Activated naive CD4-positive, alpha-beta T cell treated with anti-CD3 and anti-CD28 coated beads, Interleukin-2, amount 50 U/mL, for 24 hours (primary cell): Measurements from ENCODE around the gene HOXB4.

Experiments used
- H3K27ac Mint-ChIP-seq: one replicate; pipeline ENCODE4 v1.8.0; 2021; ENCODE audit warnings: mild to moderate bottlenecking, mixed read lengths
- H3K27me3 Mint-ChIP-seq: one replicate; pipeline ENCODE4 v1.8.0; 2021; ENCODE audit warnings: mixed read lengths
- H3K36me3 Mint-ChIP-seq: one replicate; pipeline ENCODE4 v1.8.0; 2021; ENCODE audit warnings: mixed read lengths
- H3K4me1 Mint-ChIP-seq: one replicate; pipeline ENCODE4 v1.8.0; 2021; ENCODE audit warnings: mixed read lengths
- H3K4me3 Mint-ChIP-seq: one replicate; pipeline ENCODE4 v1.8.0; 2021; ENCODE audit warnings: mild to moderate bottlenecking, mixed read lengths
- H3K9me3 Mint-ChIP-seq: one replicate; pipeline ENCODE4 v1.8.0; 2021; ENCODE audit warnings: mixed read lengths

Gene HOXB4

GRCh38 chr17:48577946-48578615, at the start of gene HOXB4:
Gene HOXB4, minus strand, starts transcription at chr17:48578350. Its CDS starts 31 bp downstream, at chr17:48578319.
- Mint-ChIP-seq H3K27ac (peak within 1 kb of the TSS; percentile 77), H3K4me3 (peak within 1 kb of the TSS; percentile 91), H3K4me1 (peaks cover 67% of the 10 kb centered on the region), H3K36me3 (peaks cover 1% of the 10 kb centered on the region), H3K9me3 (no peaks in the 10 kb centered on the region), H3K27me3 (peaks cover 35% of the 10 kb centered on the region)

GRCh38 chr17:48627118-48627597, 49.0 kb upstream of the HOXB4 start:
- Mint-ChIP-seq H3K9me3 (no peaks in the 10 kb centered on the region), H3K27ac (no peak overlapping the region), H3K4me3 (peak overlapping the region; percentile 88), H3K4me1 (peaks cover 22% of the 10 kb centered on the region), H3K27me3 (peaks cover 53% of the 10 kb centered on the region), H3K36me3 (no peaks in the 10 kb centered on the region)

- peak within 1 kb of the TSS; percentile 88 for H3K4me3 Mint-ChIP-seq
- no peaks in the 10 kb centered on the region for H3K9me3 Mint-ChIP-seq
- peaks cover 59% of the 10 kb centered on the region for H3K27me3 Mint-ChIP-seq
- peak within 1 kb of the TSS; percentile 92 for H3K27ac Mint-ChIP-seq
- no peaks in the 10 kb centered on the region for H3K36me3 Mint-ChIP-seq
- H3K4me1 Mint-ChIP-seq, result peaks cover 22% of the 10 kb centered on the region
Observed at GRCh38 chr17:48626245-48627117, 48.3 kb upstream of the HOXB4 start, which contains the start of gene HOXB9. Gene HOXB9, minus strand, starts transcription at chr17:48626358. Its CDS starts 89 bp downstream, at chr17:48626269.

GRCh38 chr17:48625495-48626244, 47.5 kb upstream of the HOXB4 start:
- peak overlapping the region; percentile 46 for H3K27ac Mint-ChIP-seq
- H3K27me3 Mint-ChIP-seq, result peaks cover 61% of the 10 kb centered on the region
- peak overlapping the region; percentile 88 for H3K4me3 Mint-ChIP-seq
- H3K4me1 Mint-ChIP-seq, result peaks cover 22% of the 10 kb centered on the region
- H3K9me3 Mint-ChIP-seq, result no peaks in the 10 kb centered on the region
- peaks cover 2% of the 10 kb centered on the region for H3K36me3 Mint-ChIP-seq

- no peak overlapping the region for H3K27ac Mint-ChIP-seq
Observed at GRCh38 chr17:48624544-48625494, 46.7 kb upstream of the HOXB4 start.

GRCh38 chr17:48624118-48624517, 46.0 kb upstream of the HOXB4 start:
- Mint-ChIP-seq H3K4me3 (peak overlapping the region; percentile 49), H3K36me3 (peaks cover 2% of the 10 kb centered on the region), H3K27ac (no peak overlapping the region), H3K27me3 (peaks cover 58% of the 10 kb centered on the region), H3K4me1 (peaks cover 27% of the 10 kb centered on the region), H3K9me3 (no peaks in the 10 kb centered on the region)

More at GRCh38 chr17:48624544-48625494, 46.7 kb upstream of the HOXB4 start:
- H3K4me1 Mint-ChIP-seq, result peaks cover 22% of the 10 kb centered on the region
- peak overlapping the region; percentile 87 for H3K4me3 Mint-ChIP-seq
- no peaks in the 10 kb centered on the region for H3K9me3 Mint-ChIP-seq
- peaks cover 59% of the 10 kb centered on the region for H3K27me3 Mint-ChIP-seq
- H3K36me3 Mint-ChIP-seq, result peaks cover 2% of the 10 kb centered on the region

- Mint-ChIP-seq H3K27me3 (peaks cover 59% of the 10 kb centered on the region), H3K4me3 (no peak overlapping the region), H3K9me3 (no peaks in the 10 kb centered on the region), H3K4me1 (peaks cover 29% of the 10 kb centered on the region), H3K27ac (no peak overlapping the region), H3K36me3 (peaks cover 2% of the 10 kb centered on the region)
Observed at GRCh38 chr17:48623583-48623982, 45.4 kb upstream of the HOXB4 start.

- Mint-ChIP-seq H3K4me3 (no peak overlapping the region), H3K9me3 (no peaks in the 10 kb centered on the region), H3K36me3 (peaks cover 2% of the 10 kb centered on the region), H3K4me1 (peaks cover 32% of the 10 kb centered on the region), H3K27ac (no peak overlapping the region), H3K27me3 (peaks cover 58% of the 10 kb centered on the region)
Observed at GRCh38 chr17:48622857-48623256, 44.7 kb upstream of the HOXB4 start.

GRCh38 chr17:48621410-48622392, 43.6 kb upstream of the HOXB4 start:
- Mint-ChIP-seq H3K4me3 (no peak overlapping the region), H3K36me3 (peaks cover 2% of the 10 kb centered on the region), H3K27ac (no peak overlapping the region), H3K9me3 (no peaks in the 10 kb centered on the region), H3K4me1 (peaks cover 34% of the 10 kb centered on the region), H3K27me3 (peaks cover 61% of the 10 kb centered on the region)

GRCh38 chr17:48620461-48621139, 42.5 kb upstream of the HOXB4 start:
- Mint-ChIP-seq H3K27me3 (peaks cover 68% of the 10 kb centered on the region), H3K9me3 (no peaks in the 10 kb centered on the region), H3K4me1 (peaks cover 28% of the 10 kb centered on the region), H3K27ac (peak overlapping the region; percentile 35), H3K4me3 (no peak overlapping the region), H3K36me3 (peaks cover 2% of the 10 kb centered on the region)

GRCh38 chr17:48619826-48620449, 41.8 kb upstream of the HOXB4 start:
- peaks cover 73% of the 10 kb centered on the region for H3K27me3 Mint-ChIP-seq
- H3K9me3 Mint-ChIP-seq, result no peaks in the 10 kb centered on the region
- H3K4me1 Mint-ChIP-seq, result peaks cover 33% of the 10 kb centered on the region
- H3K36me3 Mint-ChIP-seq, result peaks cover 2% of the 10 kb centered on the region
- peak overlapping the region; percentile 37 for H3K4me3 Mint-ChIP-seq
- no peak overlapping the region for H3K27ac Mint-ChIP-seq

GRCh38 chr17:48618256-48618896, 40.2 kb upstream of the HOXB4 start:
- Mint-ChIP-seq H3K27ac (peak overlapping the region; percentile 41), H3K4me3 (peak overlapping the region; percentile 51), H3K9me3 (no peaks in the 10 kb centered on the region)

More at GRCh38 chr17:48618256-48618896, 40.2 kb upstream of the HOXB4 start:
- peaks cover 69% of the 10 kb centered on the region for H3K27me3 Mint-ChIP-seq
- peaks cover 44% of the 10 kb centered on the region for H3K4me1 Mint-ChIP-seq
- peaks cover 2% of the 10 kb centered on the region for H3K36me3 Mint-ChIP-seq
